HAP-1 (cell line): ENCODE measurements around the gene SH3BGRL3.
A peak's percentile ranks its signal among the peaks of the same experiment; 100 is the strongest.
"Not testable (repeated sequence)": the region's sequence is repeated elsewhere in the genome, so short reads cannot be mapped to it uniquely, and the experiment has no call there.

Experiments used
- DNase-seq, 2 experiments: peaks; one replicate each; pipeline ENCODE4 v3.0.0-alpha.2; 2016 to 2020; ENCODE audit warnings: low spot score in 2 of 2
- H3K27me3 ChIP-seq: fragments of 250-450 bp; sonication (Bioruptor Pico); 2 replicates; pipeline ENCODE4 v1.5.1; 2020; ENCODE audit warnings: low read depth, mild to moderate bottlenecking, moderate library complexity
- H3K36me3 ChIP-seq: fragments of 250-450 bp; sonication (Bioruptor Pico); replicated peaks from 2 replicates; pipeline ENCODE4 v1.5.1; 2020; ENCODE audit warnings: mild to moderate bottlenecking
- H3K4me1 ChIP-seq: fragments of 250-450 bp; sonication (Bioruptor Pico); 2 replicates; pipeline ENCODE4 v1.5.1; 2020; ENCODE audit warnings: mild to moderate bottlenecking
- H3K4me3 ChIP-seq: fragments of 250-450 bp; sonication (Bioruptor Pico); 2 replicates; pipeline ENCODE4 v1.5.1; 2020; ENCODE audit warnings: mild to moderate bottlenecking, moderate library complexity
- H3K9me3 ChIP-seq: fragments of 250-450 bp; sonication (Bioruptor Pico); 2 replicates; pipeline ENCODE4 v1.5.1; 2020; ENCODE audit warnings: mild to moderate bottlenecking, moderate library complexity
- in situ Hi-C: fragments of 300-500 bp; cut with MboI; formaldehyde crosslinking; loops from 3 replicates; pipeline ENCODE4 v1.14.3; 2020; ENCODE audit warnings: low sequenced_read_pairs, inconsistent platforms, mixed read lengths

SH3BGRL3 gene

GRCh38 chr1:26279456-26280332 lies at the start of gene SH3BGRL3:
Gene SH3BGRL3 (plus strand): TSS chr1:26280086. CDS start chr1:26280156, 70 bp downstream.
- Histone ChIP-seq H3K4me3 (peak within 1 kb of the TSS; percentile 57), H3K4me1 (peaks cover 8% of the 10 kb centered on the region), H3K9me3 (no peaks in the 10 kb centered on the region), H3K36me3 (peaks cover 50% of the 10 kb centered on the region), H3K27me3 (no peaks in the 10 kb centered on the region)
- DNase-seq, result peak; percentile 77 to 86
- in situ Hi-C loops, result loop anchor here (10.0 kb wide), 1 partner anchor 135 kb away; the partner anchor contains the start of gene LIN28A

GRCh38 chr1:26230682-26231081 lies 49.2 kb upstream of the SH3BGRL3 start:
- in situ Hi-C loops, H3K27me3 ChIP-seq, H3K4me1 ChIP-seq, DNase-seq, H3K9me3 ChIP-seq, H3K4me3 ChIP-seq, H3K36me3 ChIP-seq: not testable (repeated sequence)

- Histone ChIP-seq H3K9me3 (no peaks in the 10 kb centered on the region), H3K4me3 (peak within 1 kb of the TSS; percentile 90), H3K27me3 (no peaks in the 10 kb centered on the region), H3K36me3 (no peaks in the 10 kb centered on the region), H3K4me1 (peaks cover 36% of the 10 kb centered on the region)
- DNase-seq, result peak; percentile 95 to 98
- in situ Hi-C loops, result no loop called here
These were observed 45.8 kb upstream of the SH3BGRL3 start, which contains the start of gene CEP85 for GRCh38 chr1:26233903-26234643. Gene CEP85 (plus strand): TSS chr1:26234200. CDS start chr1:26239784, 5,584 bp downstream.

- H3K4me3 ChIP-seq, result peak overlapping the region; percentile 90
- peaks cover 44% of the 10 kb centered on the region for H3K4me1 ChIP-seq
- DNase-seq, result peak; percentile 7 to 46
- no peaks in the 10 kb centered on the region for H3K36me3 ChIP-seq
- in situ Hi-C loops, result no loop called here
- H3K27me3 ChIP-seq, result no peaks in the 10 kb centered on the region
- no peaks in the 10 kb centered on the region for H3K9me3 ChIP-seq
These were observed 45.1 kb upstream of the SH3BGRL3 start for GRCh38 chr1:26234644-26235370.

GRCh38 chr1:26237230-26237966 lies 42.5 kb upstream of the SH3BGRL3 start:
- Histone ChIP-seq H3K4me1 (peaks cover 51% of the 10 kb centered on the region), H3K36me3 (peaks cover 6% of the 10 kb centered on the region; the same call in 1 of the 2 replicates), H3K4me3 (0 out of 2 replicates have a peak overlapping the region, but pooled peaks have one; percentile 0), H3K9me3 (no peaks in the 10 kb centered on the region), H3K27me3 (no peaks in the 10 kb centered on the region)
- in situ Hi-C loops, result no loop called here
- peak in 1 of 2 experiments; percentile 61 for DNase-seq

- peaks cover 16% of the 10 kb centered on the region for H3K36me3 ChIP-seq
- H3K27me3 ChIP-seq, result no peaks in the 10 kb centered on the region
- no peaks in the 10 kb centered on the region for H3K9me3 ChIP-seq
- in situ Hi-C loops, result no loop called here
- DNase-seq, result peak; percentile 43 to 69
- no peak overlapping the region for H3K4me3 ChIP-seq
- H3K4me1 ChIP-seq, result peaks cover 48% of the 10 kb centered on the region
These were observed 40.0 kb upstream of the SH3BGRL3 start for GRCh38 chr1:26239936-26240335.

- H3K9me3 ChIP-seq, result 0 out of 2 replicates have a peak, but pooled peaks cover 3% of the 10 kb centered on the region
- H3K27me3 ChIP-seq, result no peaks in the 10 kb centered on the region
- DNase-seq, result no peak
- no peaks in the 10 kb centered on the region for H3K4me1 ChIP-seq
- in situ Hi-C loops, result no loop called here
- peaks cover 70% of the 10 kb centered on the region for H3K36me3 ChIP-seq
- no peak overlapping the region for H3K4me3 ChIP-seq
These were observed 27.2 kb upstream of the SH3BGRL3 start for GRCh38 chr1:26252718-26253117.

- in situ Hi-C loops, result no loop called here
- H3K27me3 ChIP-seq, result no peaks in the 10 kb centered on the region
- H3K9me3 ChIP-seq, result 0 out of 2 replicates have a peak, but pooled peaks cover 3% of the 10 kb centered on the region
- H3K4me1 ChIP-seq, result no peaks in the 10 kb centered on the region
- H3K36me3 ChIP-seq, result peaks cover 74% of the 10 kb centered on the region
- no peak for DNase-seq
- H3K4me3 ChIP-seq, result no peak overlapping the region
These were observed 25.5 kb upstream of the SH3BGRL3 start for GRCh38 chr1:26254404-26254803.

GRCh38 chr1:26257222-26257621 lies 22.7 kb upstream of the SH3BGRL3 start:
- peaks cover 84% of the 10 kb centered on the region for H3K36me3 ChIP-seq
- in situ Hi-C loops, result no loop called here
- H3K27me3 ChIP-seq, result no peaks in the 10 kb centered on the region
- no peak for DNase-seq
- no peaks in the 10 kb centered on the region for H3K9me3 ChIP-seq
- no peak overlapping the region for H3K4me3 ChIP-seq
- no peaks in the 10 kb centered on the region for H3K4me1 ChIP-seq

GRCh38 chr1:26259005-26259404 lies 20.9 kb upstream of the SH3BGRL3 start:
- DNase-seq, result no peak
- Histone ChIP-seq H3K4me1 (no peaks in the 10 kb centered on the region), H3K4me3 (no peak overlapping the region), H3K36me3 (peaks cover 86% of the 10 kb centered on the region), H3K27me3 (no peaks in the 10 kb centered on the region), H3K9me3 (no peaks in the 10 kb centered on the region)
- in situ Hi-C loops, result no loop called here

- Histone ChIP-seq H3K36me3 (peaks cover 88% of the 10 kb centered on the region), H3K9me3 (no peaks in the 10 kb centered on the region), H3K4me1 (no peaks in the 10 kb centered on the region), H3K4me3 (no peak overlapping the region), H3K27me3 (no peaks in the 10 kb centered on the region)
- no peak for DNase-seq
- in situ Hi-C loops, result no loop called here
These were observed 20.3 kb upstream of the SH3BGRL3 start for GRCh38 chr1:26259578-26259977.

GRCh38 chr1:26263212-26263611 lies 16.7 kb upstream of the SH3BGRL3 start:
- H3K36me3 ChIP-seq, result peaks cover 86% of the 10 kb centered on the region

GRCh38 chr1:26265405-26265804 lies 14.5 kb upstream of the SH3BGRL3 start:
- in situ Hi-C loops, result no loop called here
- no peaks in the 10 kb centered on the region for H3K4me1 ChIP-seq
- no peaks in the 10 kb centered on the region for H3K27me3 ChIP-seq
- no peaks in the 10 kb centered on the region for H3K9me3 ChIP-seq
- peaks cover 83% of the 10 kb centered on the region for H3K36me3 ChIP-seq
- DNase-seq, result no peak
- H3K4me3 ChIP-seq, result no peak overlapping the region

More at GRCh38 chr1:26263212-26263611, 16.7 kb upstream of the SH3BGRL3 start:
- no peak for DNase-seq
- Histone ChIP-seq H3K9me3 (no peaks in the 10 kb centered on the region), H3K4me3 (no peak overlapping the region), H3K27me3 (no peaks in the 10 kb centered on the region), H3K4me1 (no peaks in the 10 kb centered on the region)
- in situ Hi-C loops, result no loop called here
